Left renal cortex interstitium (tissue), 4 donors: ENCODE measurements around the gene KRTAP10-3. TPM values are rescaled to one million over a fixed set of nuclear protein-coding genes. Genes with fewer than 3 reads are reported as not detected.
"Not testable (repeated sequence)": the region's sequence is repeated elsewhere in the genome, so short reads cannot be mapped to it uniquely, and the experiment has no call there.

Experiments
- DNase-seq, 4 donors: peaks; one replicate each; pipeline ENCODE4 v3.0.0-alpha.2; 2013; ENCODE audit warnings: low read depth in 4 of 4, low spot score in 2 of 4, missing footprints in 1 of 4
- polyA plus RNA-seq, 4 donors: library from polyadenylated mRNA; unstranded; fragments of 120-200 nt; gene quantifications; one replicate each; pipeline ENCODE4 v1.2.1, GENCODE V29; 2013; ENCODE audit not compliant: insufficient read length in 4 of 4

The KRTAP10-3 gene
- not detected for polyA plus RNA-seq

GRCh38 chr21:44558695-44559094, at the start of gene KRTAP10-3:
TSS of gene KRTAP10-3 (minus strand) at chr21:44558795. CDS start at chr21:44558715, 80 bp downstream.
- DNase-seq, result no peak

- DNase-seq, result no peak
Measured at GRCh38 chr21:44606495-44606894, 47.9 kb upstream of the KRTAP10-3 start.

GRCh38 chr21:44603911-44604310, 45.3 kb upstream of the KRTAP10-3 start:
- DNase-seq, result no peak

- no peak for DNase-seq
Measured at GRCh38 chr21:44603109-44603875, 44.7 kb upstream of the KRTAP10-3 start.

GRCh38 chr21:44602463-44602850, 43.9 kb upstream of the KRTAP10-3 start:
- DNase-seq, result no peak

GRCh38 chr21:44601596-44602462, 43.2 kb upstream of the KRTAP10-3 start:
- no peak for DNase-seq

- not testable (repeated sequence) for DNase-seq
Measured at GRCh38 chr21:44601091-44601490, 42.5 kb upstream of the KRTAP10-3 start.

GRCh38 chr21:44600118-44600978, 41.8 kb upstream of the KRTAP10-3 start, which contains the start of gene KRTAP10-7:
TSS of gene KRTAP10-7 (plus strand) at chr21:44600597. CDS start at chr21:44600622, 25 bp downstream.
- DNase-seq, result not testable (repeated sequence)

GRCh38 chr21:44599264-44600029, 40.9 kb upstream of the KRTAP10-3 start:
- no peak for DNase-seq

- no peak for DNase-seq
Measured at GRCh38 chr21:44598061-44598460, 39.5 kb upstream of the KRTAP10-3 start.

GRCh38 chr21:44596068-44596725, 37.6 kb upstream of the KRTAP10-3 start:
- DNase-seq, result no peak

GRCh38 chr21:44595524-44595923, 36.9 kb upstream of the KRTAP10-3 start:
- DNase-seq, result no peak

- DNase-seq, result no peak
Measured at GRCh38 chr21:44594406-44594916, 35.9 kb upstream of the KRTAP10-3 start.

- peak in 1 of 4 donors; percentile 15 for DNase-seq
Measured at GRCh38 chr21:44593598-44594405, 35.2 kb upstream of the KRTAP10-3 start.

GRCh38 chr21:44592446-44593311, 34.1 kb upstream of the KRTAP10-3 start, which contains the start of gene KRTAP10-6:
TSS of gene KRTAP10-6 (minus strand) at chr21:44592505. CDS start at chr21:44592484, 21 bp downstream.
- no peak for DNase-seq

GRCh38 chr21:44591801-44592130, 33.2 kb upstream of the KRTAP10-3 start:
- not testable (repeated sequence) for DNase-seq
